CD4-positive, alpha-beta T cell treated with Interleukin-17A for 1 hour (primary cell): Measurements from ENCODE around the gene EFNA2.
"Not testable (repeated sequence)": the region's sequence is repeated elsewhere in the genome, so short reads cannot be mapped to it uniquely, and the experiment has no call there.

Experiments used
- DNase-seq: peaks from one replicate; pipeline ENCODE4 v3.0.0-alpha.2; 2020

Gene EFNA2

DNA sequence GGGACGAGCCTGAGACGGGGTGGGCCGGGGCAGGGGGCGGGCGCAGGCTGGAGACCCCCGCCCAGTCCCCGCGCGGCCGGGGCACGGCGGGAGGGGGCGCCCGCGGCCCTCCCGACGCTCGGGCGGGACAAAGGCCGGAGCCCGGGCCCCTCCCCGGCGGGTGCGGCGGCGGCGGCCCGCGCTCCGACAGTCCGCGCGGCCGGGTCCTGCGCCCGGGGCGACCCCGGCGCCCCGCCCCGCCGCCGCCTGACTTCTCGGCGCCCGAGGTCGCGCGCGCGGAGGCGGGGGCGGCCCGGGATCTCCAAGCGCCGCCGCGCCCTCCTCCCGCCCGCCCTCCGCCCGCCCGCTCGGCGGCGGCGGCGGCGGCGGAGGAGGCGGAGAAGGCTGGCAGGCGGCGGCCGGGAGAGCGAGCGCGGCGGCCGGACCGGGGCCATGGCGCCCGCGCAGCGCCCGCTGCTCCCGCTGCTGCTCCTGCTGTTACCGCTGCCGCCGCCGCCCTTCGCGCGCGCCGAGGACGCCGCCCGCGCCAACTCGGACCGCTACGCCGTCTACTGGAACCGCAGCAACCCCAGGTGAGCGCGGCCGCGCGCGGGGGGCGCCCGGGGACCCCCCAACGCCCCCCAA lies at the start of gene EFNA2:
Gene EFNA2 (plus strand): TSS at position 137 of the 624 bp plus-strand sequence. CDS start 296 bp downstream, at position 433.
- no peak for DNase-seq

DNA sequence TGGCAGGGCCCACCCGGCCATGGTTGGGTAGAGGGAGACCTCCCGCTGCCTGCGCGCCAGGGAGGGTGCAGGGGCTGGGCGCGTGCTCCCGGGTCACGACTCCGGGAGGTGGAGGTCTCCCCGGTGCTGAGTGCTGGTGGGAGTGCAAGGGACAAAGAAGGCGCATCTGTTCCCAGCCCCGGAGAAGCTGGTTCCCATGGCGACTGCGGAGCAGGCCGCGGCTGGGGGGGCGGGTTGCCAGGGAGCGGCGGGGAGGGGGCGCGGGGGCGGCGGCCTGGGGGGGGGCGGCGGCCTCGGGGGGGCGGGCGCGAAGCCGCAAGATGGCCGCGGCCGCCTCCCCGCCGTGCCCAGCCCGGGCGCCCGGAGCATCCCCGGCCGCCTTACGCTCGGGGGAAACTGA lies 49.1 kb upstream of the EFNA2 start:
- no peak for DNase-seq

GRCh38 chr19:1237027-1237659 lies 48.5 kb upstream of the EFNA2 start:
- DNase-seq = peak; percentile 16

DNA sequence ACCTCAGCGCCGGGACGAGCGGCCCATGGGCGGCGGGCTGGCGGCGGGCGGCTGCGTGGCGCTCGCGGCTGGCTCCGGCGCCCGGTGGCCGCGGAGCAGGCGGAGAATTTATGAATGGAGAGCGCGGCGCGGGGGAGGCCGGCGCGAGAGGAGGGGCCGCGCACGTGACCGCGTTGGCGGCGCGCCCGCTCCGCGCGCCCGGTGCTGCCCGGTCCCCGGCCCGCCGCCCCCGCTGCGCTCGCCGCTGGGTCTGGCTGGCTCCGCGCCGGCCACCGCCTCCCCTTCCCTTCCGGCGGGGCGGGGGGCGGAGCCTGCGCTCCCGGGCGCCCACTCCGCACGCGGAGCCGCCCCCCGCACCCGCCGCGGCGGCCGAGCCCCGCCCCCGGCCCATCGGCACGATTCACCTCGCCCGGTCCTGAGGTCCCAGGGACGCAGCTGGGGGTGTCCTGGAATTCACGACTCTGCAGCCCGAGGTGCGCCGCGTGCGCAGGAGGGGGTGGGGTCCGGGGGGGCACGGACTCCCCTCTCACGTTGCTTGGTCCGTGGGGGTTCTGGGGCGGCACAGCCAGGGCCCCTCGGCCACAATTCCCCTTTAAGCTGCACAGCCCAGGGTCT lies 47.8 kb upstream of the EFNA2 start, which contains the start of gene CBARP:
Gene CBARP (minus strand): TSS at position 252 of the 615 bp plus-strand sequence. CDS start 1,905 bp downstream, outside the sequence.
- peak; percentile 33 for DNase-seq

GRCh38 chr19:1238369-1239303 lies 47.0 kb upstream of the EFNA2 start:
- peak; percentile 14 for DNase-seq

- no peak for DNase-seq
Measured at GRCh38 chr19:1239420-1239795, 46.3 kb upstream of the EFNA2 start.

GRCh38 chr19:1239796-1240737 lies 45.6 kb upstream of the EFNA2 start:
- peak; percentile 90 for DNase-seq

- DNase-seq = no peak
Measured at GRCh38 chr19:1240925-1241324, 44.7 kb upstream of the EFNA2 start.

GRCh38 chr19:1241417-1242095 lies 44.1 kb upstream of the EFNA2 start, which contains the start of gene ATP5F1D:
TSS of gene ATP5F1D (plus strand) at chr19:1241751. CDS start at chr19:1241851, 100 bp downstream.
- DNase-seq = peak; percentile 93

GRCh38 chr19:1243768-1244692 lies 41.6 kb upstream of the EFNA2 start:
- peak; percentile 88 for DNase-seq

- no peak for DNase-seq
Measured at GRCh38 chr19:1244693-1245451, 40.8 kb upstream of the EFNA2 start.

DNA sequence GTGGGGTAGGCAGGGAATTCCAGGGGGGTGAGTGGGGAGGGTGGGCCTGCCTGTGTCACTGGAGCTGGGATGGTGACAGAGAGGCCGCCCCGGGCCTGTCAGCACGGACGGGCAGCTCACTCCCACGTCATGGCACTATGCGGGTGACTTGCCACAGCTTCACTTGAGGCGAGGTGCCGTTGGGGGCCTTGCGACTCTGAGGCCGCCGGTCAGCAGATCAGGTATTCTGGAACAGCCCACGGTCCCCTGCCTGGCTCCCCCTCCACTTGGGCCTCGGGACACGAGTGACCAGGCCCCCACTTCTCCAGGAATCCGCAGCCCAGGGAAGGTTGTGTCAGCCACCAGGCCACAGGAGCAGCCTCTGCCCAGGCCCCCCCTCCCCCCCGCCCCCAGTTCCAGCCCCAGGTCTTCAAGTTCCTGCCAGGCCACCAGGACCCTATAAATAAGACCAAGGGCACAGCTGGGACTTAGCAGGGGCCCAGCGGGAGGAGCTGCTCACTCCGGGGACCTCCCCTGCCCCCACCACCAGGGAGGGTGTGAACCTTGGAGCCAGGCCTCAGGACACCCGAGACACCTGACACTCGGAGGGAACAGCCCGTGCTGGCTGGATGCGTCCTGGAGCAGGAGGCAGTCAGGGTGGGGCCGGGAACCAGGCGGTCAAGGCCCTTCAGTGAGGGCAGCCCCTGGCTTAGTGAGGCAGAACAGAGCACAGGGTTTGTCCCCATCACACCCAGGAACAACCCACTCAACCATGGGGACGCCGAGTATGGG lies 40.0 kb upstream of the EFNA2 start:
- DNase-seq = no peak

GRCh38 chr19:1246265-1247087 lies 39.2 kb upstream of the EFNA2 start:
- DNase-seq = not testable (repeated sequence)

DNA sequence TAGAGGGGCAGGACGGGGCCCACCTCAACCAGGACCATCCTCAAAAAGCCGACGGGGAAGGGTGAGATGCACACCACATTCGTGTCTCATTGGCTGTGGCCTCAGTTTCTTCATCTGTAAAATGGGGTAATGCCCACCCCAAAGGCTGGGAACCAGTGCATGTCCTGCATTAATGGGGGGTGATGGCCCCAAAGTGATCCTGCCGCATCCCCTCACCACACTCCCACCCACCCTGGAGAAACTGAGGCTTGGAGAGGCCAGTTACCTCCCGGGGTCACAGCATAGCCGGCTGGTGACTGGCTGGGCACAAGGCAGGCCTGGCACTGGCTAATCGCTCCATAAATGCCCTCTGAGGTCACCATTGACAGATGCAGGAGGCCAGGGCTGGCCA lies 37.9 kb upstream of the EFNA2 start:
- no peak for DNase-seq

DNA sequence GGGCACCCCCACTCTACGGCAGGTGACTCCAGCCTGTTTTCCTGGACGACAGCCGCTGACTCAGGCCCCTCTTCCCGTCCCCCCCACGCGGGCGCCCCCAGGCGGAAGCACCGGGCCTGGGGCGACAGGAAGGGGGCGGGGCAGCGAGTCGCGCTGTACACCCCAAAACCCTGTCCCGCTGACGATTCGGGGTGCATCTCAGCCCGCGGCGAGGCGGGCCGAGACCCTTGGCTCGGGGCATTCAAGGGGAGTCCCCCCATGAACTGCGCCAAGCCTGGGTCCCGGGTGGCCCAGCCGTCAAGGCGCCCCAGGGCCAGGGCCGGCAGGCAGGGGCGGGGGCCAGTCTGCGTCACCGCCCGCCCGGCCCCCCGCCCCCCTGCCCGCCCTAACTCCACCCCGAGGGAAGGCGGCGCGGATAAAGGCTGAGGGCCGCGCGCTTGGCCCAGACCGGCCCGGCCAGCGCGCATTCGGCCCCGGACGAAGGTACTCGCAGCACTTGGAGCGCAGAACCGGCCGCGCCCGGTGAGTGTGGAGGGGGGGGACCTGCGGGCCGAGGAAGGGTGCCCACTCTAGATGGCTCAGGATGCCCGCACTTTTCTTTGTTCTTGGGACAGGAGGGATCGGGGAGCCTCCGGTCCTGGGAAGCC lies 37.4 kb upstream of the EFNA2 start, which contains the start of gene MIDN:
Gene MIDN (plus strand): TSS at position 445 of the 647 bp plus-strand sequence. CDS start 1,714 bp downstream, outside the sequence.
- peak; percentile 81 for DNase-seq

DNA sequence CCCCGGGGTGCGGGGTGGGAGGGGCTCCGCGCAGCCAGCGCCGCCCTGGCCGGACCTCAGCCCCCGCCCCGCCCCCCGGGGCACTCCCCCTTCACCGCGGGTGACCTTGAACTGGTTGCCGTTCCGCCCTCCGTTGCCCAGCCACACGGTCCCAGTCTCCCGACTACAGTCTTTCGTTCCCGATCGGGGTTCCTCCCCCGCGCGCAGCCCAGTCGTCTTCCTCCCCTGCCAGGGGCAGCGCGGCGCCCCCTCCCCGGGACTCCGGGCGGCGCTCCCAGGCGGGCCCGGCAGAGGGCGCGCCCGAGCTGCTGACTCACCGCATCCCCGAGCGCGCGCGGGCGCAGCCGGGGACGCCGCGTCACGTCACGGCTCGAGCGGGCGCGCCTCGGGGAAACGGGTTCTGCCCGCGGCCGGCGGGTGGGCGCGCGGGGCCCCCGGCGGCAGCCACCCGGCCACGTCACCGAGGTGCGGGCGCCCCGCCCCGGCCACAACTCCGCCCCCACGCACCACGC lies 36.8 kb upstream of the EFNA2 start:
- no peak for DNase-seq
